GM12875 (cell line): Measurements from ENCODE around the gene ABCB9.

Source experiments
- H3K4me3 ChIP-seq: one replicate; pipeline ENCODE4 v1.5.1; 2011; ENCODE audit warnings: low read depth, low read length, control low read depth
- CTCF ChIP-seq: IDR thresholded peaks from 2 replicates; pipeline ENCODE4 v1.5.1; 2011; ENCODE audit warnings: low read depth, mild to moderate bottlenecking, control low read depth, inconsistent platforms, low read length, moderate library complexity, borderline replicate concordance; ENCODE audit not compliant: insufficient read depth

Gene ABCB9

GRCh38 chr12:122889761-122890520 is 76.3 kb downstream of the ABCB9 start:
- no peak overlapping the region for H3K4me3 ChIP-seq
- TF ChIP-seq CTCF = no peak

- TF ChIP-seq CTCF = no peak
- no peak overlapping the region for H3K4me3 ChIP-seq
Measured at GRCh38 chr12:122888232-122888752, 78.0 kb downstream of the ABCB9 start.

- TF ChIP-seq CTCF = no peak
- H3K4me3 ChIP-seq = no peak overlapping the region
Measured at GRCh38 chr12:122887819-122888212, 78.4 kb downstream of the ABCB9 start.

GRCh38 chr12:122886851-122887818 is 79.1 kb downstream of the ABCB9 start:
- TF ChIP-seq CTCF = no peak
- H3K4me3 ChIP-seq = no peak overlapping the region

DNA sequence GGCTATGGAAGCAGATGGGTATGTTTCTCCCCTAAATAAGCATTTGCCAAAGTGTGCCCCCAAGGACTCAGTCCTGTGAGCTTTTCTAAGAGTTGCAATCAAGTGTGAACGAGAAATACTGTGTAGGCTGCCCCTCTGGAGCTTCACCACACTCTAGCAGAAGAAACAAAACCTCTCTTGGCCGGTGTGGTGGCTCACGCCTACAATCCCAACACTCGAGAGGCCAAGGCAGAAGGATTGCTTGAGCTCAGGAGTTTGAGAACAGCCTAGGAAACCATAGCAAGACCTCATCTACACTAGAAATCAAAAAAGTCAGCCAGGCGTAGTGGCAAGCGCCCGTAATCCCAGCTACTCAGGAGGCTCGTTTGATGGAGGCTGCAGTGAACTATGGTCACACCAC is 80.1 kb downstream of the ABCB9 start:
- H3K4me3 ChIP-seq = no peak overlapping the region
- no peak for TF ChIP-seq CTCF

GRCh38 chr12:122884860-122885259 is 81.4 kb downstream of the ABCB9 start:
- no peak for TF ChIP-seq CTCF
- no peak overlapping the region for H3K4me3 ChIP-seq
